ENCODE measurements around the gene CYBC1.

CYBC1 gene

GRCh38 chr17:82446649-82447048 lies 3.9 kb downstream of the CYBC1 start:
- DNase-seq = no peak

GRCh38 chr17:82446124-82446523 lies 4.4 kb downstream of the CYBC1 start:
- DNase-seq = no peak

- no peak for DNase-seq
Measured at GRCh38 chr17:82445542-82445941, 5.0 kb downstream of the CYBC1 start.

GRCh38 chr17:82444941-82445521 lies 5.5 kb downstream of the CYBC1 start:
- DNase-seq = no peak

GRCh38 chr17:82444284-82444893 lies 6.2 kb downstream of the CYBC1 start:
- no peak for DNase-seq

- DNase-seq = no peak
Measured at GRCh38 chr17:82443465-82444283, 6.9 kb downstream of the CYBC1 start.

- no peak for DNase-seq
Measured at GRCh38 chr17:82442643-82443464, 7.7 kb downstream of the CYBC1 start.

- DNase-seq = no peak
Measured at GRCh38 chr17:82441691-82442487, 8.7 kb downstream of the CYBC1 start.

GRCh38 chr17:82440991-82441627 lies 9.4 kb downstream of the CYBC1 start:
- no peak for DNase-seq

GRCh38 chr17:82440469-82440981 lies 10.0 kb downstream of the CYBC1 start:
- DNase-seq = no peak

GRCh38 chr17:82439829-82440365 lies 10.7 kb downstream of the CYBC1 start:
- DNase-seq = no peak

GRCh38 chr17:82439194-82439828 lies 11.2 kb downstream of the CYBC1 start:
- DNase-seq = no peak

GRCh38 chr17:82438401-82439193 lies 12.0 kb downstream of the CYBC1 start:
- no peak for DNase-seq

- no peak for DNase-seq
Measured at GRCh38 chr17:82437325-82437668, 13.3 kb downstream of the CYBC1 start.

- no peak for DNase-seq
Measured at GRCh38 chr17:82436601-82437324, 13.8 kb downstream of the CYBC1 start.

- DNase-seq = no peak
Measured at GRCh38 chr17:82435601-82436583, 14.7 kb downstream of the CYBC1 start.

- DNase-seq = no peak
Measured at GRCh38 chr17:82435103-82435502, 15.4 kb downstream of the CYBC1 start.

- no peak for DNase-seq
Measured at GRCh38 chr17:82434216-82434565, 16.4 kb downstream of the CYBC1 start.
